Tibial nerve (tissue), 4 donors: ENCODE results near the gene SUN2. TPM values are rescaled to one million over a fixed set of nuclear protein-coding genes. Genes with fewer than 3 reads are reported as not detected.

ENCODE experiments used
- DNase-seq, 2 donors: peaks; one replicate each; pipeline ENCODE4 v3.0.0-alpha.2; 2019; ENCODE audit warnings: low spot score in 2 of 2
- H3K27ac ChIP-seq, 4 donors: fragments of 200-600 bp; sonication (generic) in 3 of 4; one replicate each; pipeline ENCODE4 v1.5.1; 2017 to 2019; ENCODE audit warnings: mild to moderate bottlenecking in 1 of 4
- H3K27me3 ChIP-seq, 2 donors: fragments of 200-600 bp; sonication (generic) in 1 of 2; one replicate each; pipeline versions ENCODE4 v1.5.1 to v1.6.0; 2017 to 2019
- H3K36me3 ChIP-seq, 3 donors: fragments of 200-600 bp; sonication (generic); one replicate each; pipeline ENCODE4 v1.5.1; 2018 to 2019
- H3K4me1 ChIP-seq, 4 donors: fragments of 200-600 bp; sonication (generic) in 3 of 4; one replicate each; pipeline ENCODE4 v1.5.1; 2017 to 2019
- H3K4me3 ChIP-seq, 4 donors: fragments of 200-600 bp; sonication (generic) in 3 of 4; one replicate each; pipeline ENCODE4 v1.5.1; 2017 to 2019; ENCODE audit warnings: mild to moderate bottlenecking in 1 of 4, moderate library complexity in 1 of 4
- H3K9me3 ChIP-seq, 4 donors: fragments of 200-600 bp; sonication (generic) in 3 of 4; one replicate each; pipeline ENCODE4 v1.5.1; 2017 to 2019
- CTCF ChIP-seq, 5 experiments: fragments of 200-600 bp in 3 of 5; fragments of 450-650 bp in 2 of 5; sonication (generic) in 3 of 5; IDR thresholded peaks; one replicate each; pipeline ENCODE4 v1.5.1; 2016 to 2019; ENCODE audit warnings: antibody characterized with exemption in 5 of 5, mild to moderate bottlenecking in 3 of 5, moderate library complexity in 2 of 5
- EP300 ChIP-seq, 2 donors: sonication (generic); formaldehyde crosslinking; IDR thresholded peaks; one replicate each; pipeline ENCODE4 v1.6.1; 2017; ENCODE audit warnings: antibody characterized with exemption in 2 of 2, mild to moderate bottlenecking in 1 of 2
- POLR2A ChIP-seq, 2 donors: fragments of 450-650 bp; IDR thresholded peaks; one replicate each; pipeline ENCODE4 v1.6.1; 2017; ENCODE audit warnings: antibody characterized with exemption in 2 of 2, mild to moderate bottlenecking in 2 of 2, moderate library complexity in 2 of 2
- WGBS, 2 donors: methylation state at CpG; one replicate each; pipeline ENCODE4 v1.1.5; 2018; 5-methylcytosine and 5-hydroxymethylcytosine counted together
- total RNA-seq, 4 donors: library from RNA; depleted of rRNA; stranded (reverse); fragments of >200 nt; gene quantifications; one replicate each; pipeline ENCODE4 v1.1.0, GENCODE V29; 2016

SUN2 gene
- total RNA-seq, 4 donors from 2014 or later, result 640 to 1,234 (median 846) TPM

- no peak for TF ChIP-seq EP300 (IDR thresholded peaks at IDR 0.05)
- DNase-seq, result no peak
Observed at GRCh38 chr22:38792833-38793232, 37.0 kb upstream of the SUN2 start.

GRCh38 chr22:38789606-38790005 is 33.8 kb upstream of the SUN2 start:
- TF ChIP-seq CTCF (IDR thresholded peaks at IDR 0.05) (no peak), POLR2A (IDR thresholded peaks at IDR 0.05) (no peak), EP300 (IDR thresholded peaks at IDR 0.05) (no peak)
- WGBS, 2 donors, result 90% methylated on average over 4 of the region's 4 CpGs
- Histone ChIP-seq H3K27me3 (no peaks in the 10 kb centered on the region), H3K36me3 (peaks cover 0 to 24% (median 0%) of the 10 kb centered on the region in 3 donors), H3K4me3 (no peak overlapping the region), H3K27ac (peak overlapping the region in 1 of 4 donors; percentile 89), H3K4me1 (peaks cover 0 to 45% (median 25%) of the 10 kb centered on the region in 4 donors), H3K9me3 (no peaks in the 10 kb centered on the region)
- no peak for DNase-seq

More at GRCh38 chr22:38792833-38793232, 37.0 kb upstream of the SUN2 start:
- peak overlapping the region in 2 of 4 donors; percentile 86 to 92 for H3K27ac ChIP-seq
- 66 to 78% methylated on average over 4 of the region's 4 CpGs for WGBS, 2 donors
- H3K4me3 ChIP-seq, result peak overlapping the region in 2 of 4 donors; percentile 93 to 95
- peaks cover 0 to 32% (median 18%) of the 10 kb centered on the region in 4 donors for H3K4me1 ChIP-seq
- H3K36me3 ChIP-seq, result peaks cover 0 to 24% (median 0%) of the 10 kb centered on the region in 3 donors
- H3K9me3 ChIP-seq, result no peaks in the 10 kb centered on the region
- H3K27me3 ChIP-seq, result no peaks in the 10 kb centered on the region

GRCh38 chr22:38788846-38789245 is 33.0 kb upstream of the SUN2 start:
- TF ChIP-seq EP300 (IDR thresholded peaks at IDR 0.05), result no peak
- TF ChIP-seq CTCF (IDR thresholded peaks at IDR 0.05), result no peak
- TF ChIP-seq POLR2A (IDR thresholded peaks at IDR 0.05), result no peak
- Histone ChIP-seq H3K27me3 (no peaks in the 10 kb centered on the region), H3K27ac (peak overlapping the region; percentile 32 to 89 (median 72)), H3K9me3 (no peaks in the 10 kb centered on the region), H3K36me3 (peaks cover 0 to 24% (median 0%) of the 10 kb centered on the region in 3 donors), H3K4me1 (peaks cover 0 to 39% (median 25%) of the 10 kb centered on the region in 4 donors), H3K4me3 (no peak overlapping the region)
- DNase-seq, result no peak
- WGBS, 2 donors, result 33 to 42% methylated on average over 6 of the region's 6 CpGs

GRCh38 chr22:38788021-38788816 is 32.4 kb upstream of the SUN2 start:
- 37% methylated on average over 16 of the region's 16 CpGs for WGBS, 2 donors
- TF ChIP-seq CTCF (IDR thresholded peaks at IDR 0.05) (no peak), EP300 (IDR thresholded peaks at IDR 0.05) (peak in 1 of 2 donors; percentile 71)
- peak in 1 of 2 donors; percentile 54 for DNase-seq
- peaks cover 0 to 24% (median 0%) of the 10 kb centered on the region in 3 donors for H3K36me3 ChIP-seq
- no peak overlapping the region for H3K4me3 ChIP-seq
- no peaks in the 10 kb centered on the region for H3K9me3 ChIP-seq
- H3K27me3 ChIP-seq, result no peaks in the 10 kb centered on the region
- peaks cover 0 to 39% (median 24%) of the 10 kb centered on the region in 4 donors for H3K4me1 ChIP-seq
- H3K27ac ChIP-seq, result peak overlapping the region; percentile 32 to 89 (median 72)

DNA sequence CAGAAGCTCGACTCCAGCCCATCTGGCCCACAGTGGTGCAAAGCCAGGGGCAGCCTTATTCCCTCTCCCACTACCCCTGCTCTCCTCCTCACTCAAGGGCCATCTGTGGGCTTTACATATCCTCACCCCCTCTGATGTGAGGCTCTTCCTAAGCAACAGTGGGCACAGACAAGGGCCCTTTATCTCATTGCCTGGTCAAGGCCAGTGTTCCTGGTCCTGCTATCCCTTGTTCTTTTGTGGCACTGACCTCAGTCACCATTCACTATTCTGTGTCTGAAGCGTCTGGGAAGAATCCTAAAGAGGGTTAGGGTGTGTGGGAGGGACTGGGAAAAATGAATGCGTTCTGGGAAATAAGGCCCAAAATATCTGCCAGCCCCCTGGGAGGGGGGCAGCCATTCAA is 30.8 kb upstream of the SUN2 start:
- peaks cover 0 to 24% (median 0%) of the 10 kb centered on the region in 3 donors for H3K36me3 ChIP-seq
- peaks cover 0 to 40% (median 25%) of the 10 kb centered on the region in 4 donors for H3K4me1 ChIP-seq
- no peak overlapping the region for H3K4me3 ChIP-seq
- no peak for TF ChIP-seq EP300 (IDR thresholded peaks at IDR 0.05)
- TF ChIP-seq POLR2A (IDR thresholded peaks at IDR 0.05), result no peak
- no peak for TF ChIP-seq CTCF (IDR thresholded peaks at IDR 0.05)
- WGBS, 2 donors, result 20 to 39% methylated on average over 3 of the region's 3 CpGs
- no peaks in the 10 kb centered on the region for H3K9me3 ChIP-seq
- H3K27me3 ChIP-seq, result no peaks in the 10 kb centered on the region
- peak overlapping the region in 2 of 4 donors; percentile 8 to 71 for H3K27ac ChIP-seq
- no peak for DNase-seq
